IPS-18a (cell line): Measurements from ENCODE around the gene PANX1.

Experiments
- H3K27ac ChIP-seq: one replicate; pipeline ENCODE4 v1.5.1; 2013; ENCODE audit warnings: low read length
- H3K27me3 ChIP-seq: one replicate; pipeline ENCODE4 v1.6.1; 2013; ENCODE audit warnings: mild to moderate bottlenecking, low read length; ENCODE audit not compliant: control insufficient read depth, insufficient read depth
- H3K36me3 ChIP-seq: one replicate; pipeline ENCODE4 v1.6.1; 2013; ENCODE audit warnings: low read depth, low read length; ENCODE audit not compliant: control insufficient read depth
- H3K4me1 ChIP-seq: one replicate; pipeline ENCODE4 v1.6.1; 2013; ENCODE audit warnings: low read depth, low read length; ENCODE audit not compliant: control insufficient read depth
- H3K4me3 ChIP-seq: one replicate; pipeline ENCODE4 v1.5.1; 2013; ENCODE audit warnings: low read length
- H3K9ac ChIP-seq: one replicate; pipeline ENCODE4 v1.6.1; 2013; ENCODE audit warnings: mild to moderate bottlenecking, low read length, moderate library complexity
- H3K9me3 ChIP-seq: one replicate; pipeline ENCODE4 v1.6.1; 2013; ENCODE audit warnings: low read depth, low read length; ENCODE audit not compliant: control insufficient read depth

PANX1 gene

GRCh38 chr11:94178331-94178730 is 49.7 kb downstream of the PANX1 start:
- Histone ChIP-seq H3K9me3 (no peaks in the 10 kb centered on the region), H3K4me3 (no peak overlapping the region), H3K27me3 (no peaks in the 10 kb centered on the region), H3K36me3 (peaks cover 39% of the 10 kb centered on the region), H3K9ac (no peak overlapping the region), H3K4me1 (no peaks in the 10 kb centered on the region), H3K27ac (no peak overlapping the region)

- Histone ChIP-seq H3K27me3 (no peaks in the 10 kb centered on the region), H3K27ac (no peak overlapping the region), H3K36me3 (peaks cover 39% of the 10 kb centered on the region), H3K9me3 (no peaks in the 10 kb centered on the region), H3K9ac (no peak overlapping the region), H3K4me3 (no peak overlapping the region), H3K4me1 (peaks cover 6% of the 10 kb centered on the region)
Observed at GRCh38 chr11:94179696-94180095, 51.1 kb downstream of the PANX1 start.

GRCh38 chr11:94181526-94181925 is 52.9 kb downstream of the PANX1 start:
- H3K27ac ChIP-seq: no peak overlapping the region
- peaks cover 6% of the 10 kb centered on the region for H3K4me1 ChIP-seq
- peaks cover 48% of the 10 kb centered on the region for H3K36me3 ChIP-seq
- no peak overlapping the region for H3K4me3 ChIP-seq
- no peaks in the 10 kb centered on the region for H3K9me3 ChIP-seq
- no peaks in the 10 kb centered on the region for H3K27me3 ChIP-seq
- no peak overlapping the region for H3K9ac ChIP-seq

GRCh38 chr11:94181943-94182342 is 53.3 kb downstream of the PANX1 start:
- Histone ChIP-seq H3K9ac (no peak overlapping the region), H3K9me3 (no peaks in the 10 kb centered on the region)

GRCh38 chr11:94183251-94183885 is 54.7 kb downstream of the PANX1 start:
- Histone ChIP-seq H3K4me3 (no peak overlapping the region), H3K36me3 (peaks cover 47% of the 10 kb centered on the region), H3K27ac (no peak overlapping the region), H3K27me3 (no peaks in the 10 kb centered on the region), H3K9ac (no peak overlapping the region), H3K4me1 (peaks cover 6% of the 10 kb centered on the region), H3K9me3 (no peaks in the 10 kb centered on the region)

More at GRCh38 chr11:94181943-94182342, 53.3 kb downstream of the PANX1 start:
- H3K27me3 ChIP-seq: no peaks in the 10 kb centered on the region
- no peak overlapping the region for H3K4me3 ChIP-seq
- peaks cover 48% of the 10 kb centered on the region for H3K36me3 ChIP-seq
- H3K4me1 ChIP-seq: peaks cover 6% of the 10 kb centered on the region
- no peak overlapping the region for H3K27ac ChIP-seq

- Histone ChIP-seq H3K4me3 (no peak overlapping the region), H3K9ac (no peak overlapping the region), H3K27ac (no peak overlapping the region), H3K4me1 (peaks cover 6% of the 10 kb centered on the region), H3K9me3 (no peaks in the 10 kb centered on the region), H3K36me3 (peaks cover 42% of the 10 kb centered on the region), H3K27me3 (no peaks in the 10 kb centered on the region)
Observed at GRCh38 chr11:94183886-94184264, 55.2 kb downstream of the PANX1 start.

- H3K27me3 ChIP-seq: no peaks in the 10 kb centered on the region
- H3K4me3 ChIP-seq: no peak overlapping the region
- H3K4me1 ChIP-seq: peaks cover 6% of the 10 kb centered on the region
- H3K9me3 ChIP-seq: no peaks in the 10 kb centered on the region
- peaks cover 38% of the 10 kb centered on the region for H3K36me3 ChIP-seq
- H3K9ac ChIP-seq: no peak overlapping the region
- no peak overlapping the region for H3K27ac ChIP-seq
Observed at GRCh38 chr11:94184362-94184761, 55.7 kb downstream of the PANX1 start.

GRCh38 chr11:94184846-94185245 is 56.2 kb downstream of the PANX1 start:
- no peak overlapping the region for H3K9ac ChIP-seq
- no peaks in the 10 kb centered on the region for H3K9me3 ChIP-seq
- H3K36me3 ChIP-seq: peaks cover 33% of the 10 kb centered on the region
- H3K27ac ChIP-seq: no peak overlapping the region
- H3K27me3 ChIP-seq: no peaks in the 10 kb centered on the region
- peaks cover 6% of the 10 kb centered on the region for H3K4me1 ChIP-seq
- H3K4me3 ChIP-seq: no peak overlapping the region

GRCh38 chr11:94185416-94186084 is 56.9 kb downstream of the PANX1 start:
- H3K27ac ChIP-seq: no peak overlapping the region

GRCh38 chr11:94186342-94187203 is 57.9 kb downstream of the PANX1 start:
- Histone ChIP-seq H3K27ac (no peak overlapping the region), H3K9ac (no peak overlapping the region), H3K36me3 (peaks cover 19% of the 10 kb centered on the region), H3K4me1 (peaks cover 6% of the 10 kb centered on the region), H3K9me3 (no peaks in the 10 kb centered on the region), H3K27me3 (no peaks in the 10 kb centered on the region), H3K4me3 (no peak overlapping the region)

More at GRCh38 chr11:94185416-94186084, 56.9 kb downstream of the PANX1 start:
- H3K9me3 ChIP-seq: no peaks in the 10 kb centered on the region
- H3K4me3 ChIP-seq: no peak overlapping the region
- H3K36me3 ChIP-seq: peaks cover 29% of the 10 kb centered on the region
- no peak overlapping the region for H3K9ac ChIP-seq
- peaks cover 6% of the 10 kb centered on the region for H3K4me1 ChIP-seq
- H3K27me3 ChIP-seq: no peaks in the 10 kb centered on the region

- Histone ChIP-seq H3K4me1 (peaks cover 3% of the 10 kb centered on the region), H3K27me3 (no peaks in the 10 kb centered on the region), H3K9me3 (no peaks in the 10 kb centered on the region), H3K27ac (no peak overlapping the region), H3K4me3 (no peak overlapping the region), H3K9ac (no peak overlapping the region), H3K36me3 (no peaks in the 10 kb centered on the region)
Observed at GRCh38 chr11:94193288-94193687, 64.6 kb downstream of the PANX1 start.
